K562 (cell line): ENCODE results near the gene WDR76. TPM values are rescaled to one million over a fixed set of nuclear protein-coding genes. Genes with fewer than 3 reads are reported as not detected.

Source experiments
- AFF4 ChIP-seq: sonication (generic); formaldehyde crosslinking; IDR thresholded peaks from 2 replicates; pipeline ENCODE4 v1.8.0; 2023; ENCODE audit warnings: mild to moderate bottlenecking, missing genetic modification reagents
- EGR1 ChIP-seq: fragments of 450-650 bp; conservative IDR thresholded peaks from 2 replicates; pipeline ENCODE4 v1.6.1; 2017; ENCODE audit warnings: mild to moderate bottlenecking
- HBP1 ChIP-seq: fragments of 450-650 bp; formaldehyde crosslinking; IDR thresholded peaks from 2 replicates; pipeline ENCODE4 v1.4.0; 2022; ENCODE audit warnings: missing genetic modification characterization
- HOXB6 ChIP-seq: fragments of 250-450 bp; sonication (Bioruptor Pico); IDR thresholded peaks from 2 replicates; pipeline ENCODE4 v1.5.1; 2022; ENCODE audit warnings: mild to moderate bottlenecking, borderline replicate concordance
- LEF1 ChIP-seq: fragments of 450-650 bp; IDR thresholded peaks from 2 replicates; pipeline ENCODE4 v1.6.1; 2016; ENCODE audit warnings: mild to moderate bottlenecking
- MAFK ChIP-seq: IDR thresholded peaks from 2 replicates; pipeline ENCODE4 v1.6.1; 2011; ENCODE audit warnings: low read length, improper control_type of control experiment
- MCM2 ChIP-seq: fragments of 450-650 bp; IDR thresholded peaks from 2 replicates; pipeline ENCODE4 v1.6.1; 2017; ENCODE audit warnings: low read depth, mild to moderate bottlenecking
- NFIX ChIP-seq: fragments of 250-450 bp; sonication (Bioruptor Pico); IDR thresholded peaks from 2 replicates; pipeline ENCODE4 v1.4.0; 2020; ENCODE audit warnings: low read depth, mild to moderate bottlenecking, moderate library complexity
- PTRF ChIP-seq: fragments of 450-650 bp; IDR thresholded peaks from 2 replicates; pipeline ENCODE4 v1.6.1; 2016; ENCODE audit warnings: mild to moderate bottlenecking, missing genetic modification characterization, missing compliant biosample characterization
- SNRNP70 ChIP-seq: fragments of 200-400 bp; formaldehyde crosslinking; optimal IDR thresholded peaks from 2 replicates; pipeline ENCODE3; 2017; ENCODE audit warnings: low read depth, low read length
- TRIM24 ChIP-seq, 2 experiments: fragments of 450-650 bp; IDR thresholded peaks; 2 replicates each; pipeline ENCODE4 v1.6.1; 2016
- ZBTB26 ChIP-seq: fragments of 450-650 bp; formaldehyde crosslinking; IDR thresholded peaks from 2 replicates; pipeline ENCODE4 v1.4.0; 2022; ENCODE audit warnings: missing genetic modification characterization
- ZKSCAN3 ChIP-seq: fragments of 250-450 bp; sonication (Bioruptor Pico); IDR thresholded peaks from 2 replicates; pipeline ENCODE4 v1.4.0; 2020
- ZNF76 ChIP-seq: fragments of 250-450 bp; sonication (Bioruptor Pico); IDR thresholded peaks from 2 replicates; pipeline ENCODE4 v1.4.0; 2020; ENCODE audit warnings: mild to moderate bottlenecking, moderate library complexity, borderline replicate concordance
- ZNF766 ChIP-seq: fragments of 200-800 bp; sonication (Bioruptor generic); conservative IDR thresholded peaks from 2 replicates; pipeline ENCODE4 v1.6.1; 2016; ENCODE audit warnings: missing genetic modification characterization, missing compliant biosample characterization
- polyA plus RNA-seq, 8 experiments: library from polyadenylated mRNA; depleted of rRNA in 4 of 8; stranded (reverse) in 5 of 8; unstranded in 3 of 8; fragments of >200 nt; fragmentation: Nextera tagmentation in 2 of 8; fragmentation: Illumina TruSeq in 1 of 8; extraction: Ambion mirVana in 2 of 8; extraction: Trizol in 1 of 8; gene quantifications; 2 replicates each; pipeline versions ENCODE4 v1.2.1 to v1.2.3, GENCODE V29; 2011 to 2014; ENCODE audit warnings: inconsistent platforms in 1 of 8, missing spikeins in 1 of 8
- total RNA-seq, 7 experiments: library from RNA; depleted of rRNA in 6 of 7; stranded (reverse); fragments of >200 nt in 6 of 7; fragmentation: Illumina TruSeq in 2 of 7; extraction: Trizol in 2 of 7; gene quantifications; 2 replicates each; pipeline versions ENCODE4 v1.2.1 to v1.2.3, GENCODE V29; 2011 to 2021; ENCODE audit warnings: low replicate concordance in 1 of 7
- TF ChIP-seq, protein P1 (sequence below): sonication (generic); formaldehyde crosslinking; IDR thresholded peaks from 2 replicates; pipeline ENCODE4 v1.8.1; 2023; ENCODE audit warnings: missing genetic modification reagents, mild to moderate bottlenecking, borderline replicate concordance

Gene WDR76
- total and polyA plus RNA-seq, 9 of the 15 experiments (the other 6 are each of a cell fraction or from before 2014, with no cell fraction given): 9.8 to 69.5 (median 44.4) TPM

DNA sequence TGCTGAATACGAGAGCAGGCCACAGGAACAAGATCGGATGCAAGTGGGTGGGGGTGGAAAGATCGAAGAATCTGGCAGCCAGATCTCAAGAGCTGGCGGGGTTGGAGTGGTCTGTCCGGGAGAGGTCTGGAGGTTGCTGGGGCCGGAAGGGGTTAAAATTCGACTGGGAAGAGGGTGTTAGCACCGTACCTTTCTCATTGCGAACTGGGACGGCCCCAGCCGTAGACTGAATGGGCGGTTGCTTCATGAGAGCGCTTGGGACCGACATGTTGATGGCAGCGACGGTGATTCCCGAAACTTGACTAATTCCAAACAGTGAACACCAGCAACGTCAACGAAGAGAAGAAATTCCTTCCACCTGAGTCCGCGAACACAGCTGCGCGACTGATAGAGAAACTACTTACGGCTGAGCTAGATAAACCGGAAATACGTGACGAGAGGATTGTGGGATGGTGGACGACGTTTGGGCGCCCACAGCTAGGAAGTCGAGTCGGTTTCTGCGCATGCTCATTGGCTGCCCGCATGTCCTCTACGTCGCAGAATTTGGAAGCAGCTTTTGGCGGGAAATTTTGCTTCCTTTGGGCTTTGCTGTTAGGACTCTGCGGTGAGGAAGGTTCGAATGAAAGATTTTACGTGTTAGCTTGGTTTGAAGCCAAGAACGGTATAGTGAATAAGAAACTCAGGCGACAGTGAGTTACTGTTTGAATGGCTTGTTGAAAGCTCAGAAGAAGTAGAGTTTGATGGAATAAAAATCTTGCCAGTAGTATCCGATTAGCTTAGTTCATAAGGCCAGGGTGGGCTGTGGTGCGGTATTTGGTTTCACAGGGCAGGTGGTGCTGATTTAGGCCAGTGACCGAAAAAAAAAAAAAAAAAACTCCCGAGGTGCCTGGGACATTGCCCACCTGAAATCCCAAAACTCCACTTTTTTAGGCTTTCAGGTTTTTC lies 2.2 kb upstream of the WDR76 start, which contains the start of gene MFAP1 (continued):
- TF ChIP-seq ZNF76: peak; percentile 98
- peak in 1 of 2 experiments; percentile 30; a peak in 1 of 4 replicates for TF ChIP-seq TRIM24 (IDR thresholded peaks at IDR 0.05)
- TF ChIP-seq PTRF: no peak
- TF ChIP-seq HBP1: no peak
- TF ChIP-seq ZKSCAN3 (CRISPR knock-in tag): no peak
- no peak; the same call in 1 of the 2 replicates for TF ChIP-seq AFF4 (CRISPR knock-in tag)
- TF ChIP-seq ZNF766: no peak
- peak; percentile 35; the same call in 1 of the 2 replicates for TF ChIP-seq MAFK
- TF ChIP-seq, protein P1, sequence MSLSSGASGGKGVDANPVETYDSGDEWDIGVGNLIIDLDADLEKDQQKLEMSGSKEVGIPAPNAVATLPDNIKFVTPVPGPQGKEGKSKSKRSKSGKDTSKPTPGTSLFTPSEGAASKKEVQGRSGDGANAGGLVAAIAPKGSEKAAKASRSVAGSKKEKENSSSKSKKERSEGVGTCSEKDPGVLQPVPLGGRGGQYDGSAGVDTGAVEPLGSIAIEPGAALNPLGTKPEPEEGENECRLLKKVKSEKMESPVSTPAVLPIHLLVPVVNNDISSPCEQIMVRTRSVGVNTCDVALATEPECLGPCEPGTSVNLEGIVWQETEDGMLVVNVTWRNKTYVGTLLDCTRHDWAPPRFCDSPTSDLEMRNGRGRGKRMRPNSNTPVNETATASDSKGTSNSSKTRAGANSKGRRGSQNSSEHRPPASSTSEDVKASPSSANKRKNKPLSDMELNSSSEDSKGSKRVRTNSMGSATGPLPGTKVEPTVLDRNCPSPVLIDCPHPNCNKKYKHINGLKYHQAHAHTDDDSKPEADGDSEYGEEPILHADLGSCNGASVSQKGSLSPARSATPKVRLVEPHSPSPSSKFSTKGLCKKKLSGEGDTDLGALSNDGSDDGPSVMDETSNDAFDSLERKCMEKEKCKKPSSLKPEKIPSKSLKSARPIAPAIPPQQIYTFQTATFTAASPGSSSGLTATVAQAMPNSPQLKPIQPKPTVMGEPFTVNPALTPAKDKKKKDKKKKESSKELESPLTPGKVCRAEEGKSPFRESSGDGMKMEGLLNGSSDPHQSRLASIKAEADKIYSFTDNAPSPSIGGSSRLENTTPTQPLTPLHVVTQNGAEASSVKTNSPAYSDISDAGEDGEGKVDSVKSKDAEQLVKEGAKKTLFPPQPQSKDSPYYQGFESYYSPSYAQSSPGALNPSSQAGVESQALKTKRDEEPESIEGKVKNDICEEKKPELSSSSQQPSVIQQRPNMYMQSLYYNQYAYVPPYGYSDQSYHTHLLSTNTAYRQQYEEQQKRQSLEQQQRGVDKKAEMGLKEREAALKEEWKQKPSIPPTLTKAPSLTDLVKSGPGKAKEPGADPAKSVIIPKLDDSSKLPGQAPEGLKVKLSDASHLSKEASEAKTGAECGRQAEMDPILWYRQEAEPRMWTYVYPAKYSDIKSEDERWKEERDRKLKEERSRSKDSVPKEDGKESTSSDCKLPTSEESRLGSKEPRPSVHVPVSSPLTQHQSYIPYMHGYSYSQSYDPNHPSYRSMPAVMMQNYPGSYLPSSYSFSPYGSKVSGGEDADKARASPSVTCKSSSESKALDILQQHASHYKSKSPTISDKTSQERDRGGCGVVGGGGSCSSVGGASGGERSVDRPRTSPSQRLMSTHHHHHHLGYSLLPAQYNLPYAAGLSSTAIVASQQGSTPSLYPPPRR (CRISPR knock-in tag): no peak
- 0 out of 2 replicates have a peak, but pooled peaks have one; percentile 48 for TF ChIP-seq LEF1
- TF ChIP-seq EGR1: no peak
- TF ChIP-seq ZBTB26: no peak
- no peak for TF ChIP-seq MCM2
- no peak for TF ChIP-seq NFIX
- no peak for TF ChIP-seq HOXB6 (CRISPR knock-in tag)
- no peak for TF ChIP-seq SNRNP70
